Stimulated activated naive B cell treated with anti-CD40 and anti-IgM and Interleukin-4, amounts not matched to agents 10 μg/mL and 1 μg/mL and 100 μg/mL, for 72 hours (primary cell): ENCODE measurements around the gene EPN1.
"Not testable (repeated sequence)": the region's sequence is repeated elsewhere in the genome, so short reads cannot be mapped to it uniquely, and the experiment has no call there.

Experiments
- ATAC-seq, 2 donors: fragments of 150-1000 bp; cut with Tn5 transposase; replicated peaks; 2 replicates each; pipeline ENCODE4 v1.10.0; 2021; ENCODE audit warnings: moderate library complexity in 1 of 2
- DNase-seq: peaks from one replicate; pipeline ENCODE4 v3.0.0; 2021
- H3K27ac Mint-ChIP-seq: one replicate; pipeline ENCODE4 v1.8.0; 2022; ENCODE audit warnings: mild to moderate bottlenecking, mixed read lengths
- H3K27me3 Mint-ChIP-seq, 2 donors: one replicate each; pipeline ENCODE4 v1.8.0; 2022; ENCODE audit warnings: mixed read lengths in 2 of 2
- H3K36me3 Mint-ChIP-seq, 2 donors: one replicate each; pipeline ENCODE4 v1.8.0; 2022; ENCODE audit warnings: mixed read lengths in 2 of 2, mild to moderate bottlenecking in 1 of 2
- H3K4me1 Mint-ChIP-seq, 2 donors: one replicate each; pipeline ENCODE4 v1.8.0; 2022; ENCODE audit warnings: mixed read lengths in 2 of 2, mild to moderate bottlenecking in 1 of 2
- H3K4me3 Mint-ChIP-seq, 2 donors: one replicate each; pipeline ENCODE4 v1.8.0; 2022; ENCODE audit warnings: mild to moderate bottlenecking in 2 of 2, mixed read lengths in 2 of 2, moderate library complexity in 1 of 2
- H3K9me3 Mint-ChIP-seq, 2 donors: one replicate each; pipeline ENCODE4 v1.8.0; 2022; ENCODE audit warnings: mixed read lengths in 2 of 2, mild to moderate bottlenecking in 1 of 2

EPN1 gene

DNA sequence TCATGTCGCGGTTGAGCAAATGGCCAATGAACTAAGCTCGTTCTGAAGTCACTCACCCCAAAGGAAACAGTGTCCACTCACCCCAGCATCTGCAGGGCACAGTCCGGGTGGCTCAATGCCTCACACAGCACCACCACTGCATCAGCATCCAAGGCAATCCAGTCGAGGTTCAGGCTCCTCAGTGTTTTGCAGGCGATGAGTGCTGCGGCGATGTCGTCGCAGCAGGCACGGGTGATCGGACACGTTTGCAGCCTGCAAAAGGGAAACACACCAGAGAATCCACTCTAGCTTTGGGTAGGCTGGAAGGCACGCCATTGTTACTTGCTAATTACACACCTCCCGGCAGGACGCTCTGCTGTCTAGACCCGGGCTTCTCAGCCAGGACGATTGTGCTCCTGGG is 36.7 kb downstream of the EPN1 start:
- H3K27me3 Mint-ChIP-seq: peaks cover 6 to 10% of the 10 kb centered on the region in 2 donors
- H3K9me3 Mint-ChIP-seq: peaks cover 4 to 7% of the 10 kb centered on the region in 2 donors
- no peak overlapping the region for H3K4me3 Mint-ChIP-seq
- no peak overlapping the region for H3K27ac Mint-ChIP-seq
- no peak for ATAC-seq
- H3K4me1 Mint-ChIP-seq: peaks cover 4 to 6% of the 10 kb centered on the region in 2 donors
- no peaks in the 10 kb centered on the region for H3K36me3 Mint-ChIP-seq
- no peak for DNase-seq

DNA sequence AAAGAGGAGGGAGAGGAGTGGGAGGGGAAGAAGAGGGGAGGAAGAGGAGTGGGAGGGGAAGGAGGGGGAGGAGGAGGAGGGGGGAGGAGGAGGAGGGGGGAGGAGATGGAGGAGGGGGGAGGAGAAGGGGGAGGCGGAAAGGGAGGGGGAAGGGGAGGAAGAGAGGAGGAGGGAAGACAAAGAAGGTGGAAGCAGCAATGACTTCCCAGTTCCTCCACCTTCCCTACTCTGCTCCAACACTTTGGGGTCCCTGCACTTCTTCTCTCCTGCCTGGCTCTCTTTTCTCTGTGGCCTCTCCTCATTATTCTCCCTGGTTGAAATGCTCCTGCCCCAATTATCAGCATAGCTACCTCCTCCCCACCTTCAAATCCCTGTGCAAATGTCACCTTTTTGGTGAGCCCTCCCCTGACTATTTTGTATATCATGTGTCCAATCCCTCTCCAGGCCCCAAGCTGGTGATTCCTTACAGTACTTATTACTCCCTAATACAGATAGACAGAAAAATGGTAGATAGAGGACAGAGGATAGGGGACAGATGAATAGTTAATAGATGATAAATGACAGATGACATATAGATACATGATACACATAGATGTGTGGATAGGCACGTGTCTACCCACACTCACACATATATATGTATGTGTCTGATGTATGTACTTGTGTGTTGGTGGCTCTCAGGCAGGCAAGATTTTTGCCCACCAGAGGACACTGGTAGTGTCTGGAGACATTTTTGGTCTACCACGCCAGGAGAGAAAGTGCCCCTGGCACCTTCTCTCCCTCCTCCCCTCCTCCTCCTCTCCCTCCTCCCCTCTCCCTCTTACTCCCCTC is 38.0 kb downstream of the EPN1 start:
- no peak for DNase-seq
- Mint-ChIP-seq H3K27me3 (peaks cover 16 to 23% of the 10 kb centered on the region in 2 donors), H3K36me3 (no peaks in the 10 kb centered on the region), H3K4me1 (peaks cover 4 to 6% of the 10 kb centered on the region in 2 donors), H3K9me3 (peaks cover 4 to 7% of the 10 kb centered on the region in 2 donors), H3K27ac (peak overlapping the region; percentile 48), H3K4me3 (no peak overlapping the region)
- ATAC-seq: no peak

DNA sequence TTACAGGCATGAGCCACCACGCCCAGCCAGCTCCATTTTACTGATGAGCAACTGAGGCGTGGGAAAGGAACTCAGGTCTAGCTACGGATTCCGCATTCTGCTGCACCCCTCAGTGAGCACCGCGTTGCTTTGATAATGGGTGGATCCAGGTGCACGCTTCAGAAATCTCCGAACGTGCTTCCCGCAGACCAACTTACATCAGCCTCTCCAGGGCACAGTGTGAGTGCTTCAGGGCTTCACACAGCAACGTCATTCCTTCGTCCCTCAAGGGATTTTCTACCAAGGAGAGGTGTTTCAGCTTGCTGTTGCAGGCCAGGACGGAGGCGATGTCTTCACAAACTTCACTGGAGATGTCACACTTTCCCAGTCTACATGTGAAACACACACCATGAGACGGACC is 41.5 kb downstream of the EPN1 start:
- peaks cover 40 to 51% of the 10 kb centered on the region in 2 donors for H3K27me3 Mint-ChIP-seq
- H3K36me3 Mint-ChIP-seq: peaks cover 3% of the 10 kb centered on the region in 2 donors
- no peak overlapping the region for H3K4me3 Mint-ChIP-seq
- no peak overlapping the region for H3K27ac Mint-ChIP-seq
- no peak for DNase-seq
- no peak for ATAC-seq
- peaks cover 2 to 4% of the 10 kb centered on the region in 2 donors for H3K4me1 Mint-ChIP-seq
- H3K9me3 Mint-ChIP-seq: peaks cover 10 to 17% of the 10 kb centered on the region in 2 donors

DNA sequence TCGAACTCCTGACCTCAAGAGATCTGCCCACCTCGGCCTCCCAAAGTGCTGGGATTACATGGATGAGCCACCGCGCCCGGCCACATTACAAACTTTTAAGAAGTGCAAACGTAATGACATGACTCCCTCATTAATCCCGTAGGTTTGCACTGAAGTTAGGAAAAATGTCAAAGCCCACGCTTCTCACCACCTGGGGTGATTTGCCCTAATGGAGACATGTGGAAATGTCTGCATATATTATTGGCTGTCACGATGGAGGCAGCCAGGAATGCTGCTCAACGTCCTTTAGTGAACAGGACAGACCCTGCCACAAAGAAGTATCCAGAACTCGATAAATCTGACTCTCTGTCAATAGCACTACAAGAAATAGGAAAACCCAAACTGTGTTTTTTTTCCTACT is 42.2 kb downstream of the EPN1 start:
- DNase-seq (no peak), ATAC-seq (no peak)
- Mint-ChIP-seq H3K27ac (no peak overlapping the region), H3K36me3 (peaks cover 3 to 7% of the 10 kb centered on the region in 2 donors), H3K4me1 (peaks cover 2 to 4% of the 10 kb centered on the region in 2 donors), H3K4me3 (no peak overlapping the region), H3K27me3 (peaks cover 41 to 58% of the 10 kb centered on the region in 2 donors), H3K9me3 (peaks cover 16 to 25% of the 10 kb centered on the region in 2 donors)

DNA sequence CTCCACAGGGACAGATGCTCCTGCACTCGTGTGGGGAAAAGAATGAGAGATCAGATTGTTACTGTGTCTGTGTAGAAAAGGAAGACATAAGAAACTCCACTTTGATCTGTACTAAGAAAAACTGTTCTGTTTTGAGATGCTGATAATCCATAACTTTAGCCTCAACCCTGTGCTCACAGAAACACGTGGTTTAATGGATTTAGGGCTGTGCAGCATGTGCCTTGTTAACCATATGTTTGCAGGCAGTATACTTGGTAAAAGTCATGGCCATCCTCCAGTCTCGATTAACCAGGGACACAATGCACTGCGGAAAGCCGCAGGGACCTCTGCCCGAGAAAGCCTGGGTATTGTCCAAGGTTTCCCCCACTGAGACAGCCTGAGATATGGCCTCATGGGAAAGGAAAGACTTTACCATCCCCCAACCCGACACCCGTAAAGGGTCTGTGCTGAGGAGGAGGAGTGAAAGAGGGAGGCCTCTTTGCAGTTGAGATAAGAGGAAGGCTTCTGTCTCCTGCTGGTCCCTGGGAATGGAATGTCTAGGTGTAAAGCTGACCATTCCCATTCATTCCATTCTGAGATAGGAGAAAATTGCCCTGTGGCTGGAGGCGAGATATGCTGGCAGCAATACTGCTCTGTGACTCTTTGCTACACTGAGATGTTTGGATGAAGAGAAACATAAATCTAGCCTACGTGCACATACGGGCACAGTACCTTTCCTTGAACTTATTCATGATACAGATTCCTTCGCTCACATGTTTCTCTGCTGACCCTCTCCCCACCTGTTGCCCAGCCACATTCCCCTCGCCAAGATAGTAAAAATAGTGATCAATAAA is 43.1 kb downstream of the EPN1 start:
- not testable (repeated sequence) for H3K27ac Mint-ChIP-seq, H3K4me3 Mint-ChIP-seq, H3K36me3 Mint-ChIP-seq, DNase-seq, H3K4me1 Mint-ChIP-seq, ATAC-seq
- peaks cover 43 to 63% of the 10 kb centered on the region in 2 donors for H3K27me3 Mint-ChIP-seq
- H3K9me3 Mint-ChIP-seq: peaks cover 19 to 24% of the 10 kb centered on the region in 2 donors

DNA sequence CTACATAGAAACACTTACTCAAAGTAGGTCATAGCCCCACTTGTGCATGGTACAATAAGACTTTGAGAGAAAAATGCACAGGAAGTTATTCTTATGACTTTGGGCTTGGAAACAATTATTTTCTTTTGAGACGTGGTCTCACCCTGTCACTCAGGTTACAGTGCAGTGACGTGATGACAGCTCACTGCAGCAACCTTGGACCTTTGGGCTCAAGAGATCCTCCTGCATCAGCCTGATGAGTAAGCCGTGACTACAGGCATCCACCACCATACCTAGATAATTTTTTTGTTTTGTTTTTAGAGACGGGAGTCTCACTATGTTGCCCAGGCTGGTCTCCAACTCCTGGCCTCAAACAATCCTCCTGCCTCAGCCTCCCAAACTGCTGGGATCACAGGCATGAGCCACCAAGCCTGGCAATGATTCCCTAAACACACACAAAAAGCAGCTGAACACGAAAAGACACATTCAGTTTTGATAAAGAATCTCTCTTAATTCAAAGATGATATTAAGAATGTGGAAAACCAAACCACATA is 45.3 kb downstream of the EPN1 start:
- ATAC-seq (no peak), DNase-seq (no peak)
- Mint-ChIP-seq H3K27ac (no peak overlapping the region), H3K9me3 (peaks cover 17 to 22% of the 10 kb centered on the region in 2 donors), H3K27me3 (peaks cover 45 to 58% of the 10 kb centered on the region in 2 donors), H3K4me1 (no peaks in the 10 kb centered on the region), H3K36me3 (peaks cover 3 to 7% of the 10 kb centered on the region in 2 donors), H3K4me3 (no peak overlapping the region)

DNA sequence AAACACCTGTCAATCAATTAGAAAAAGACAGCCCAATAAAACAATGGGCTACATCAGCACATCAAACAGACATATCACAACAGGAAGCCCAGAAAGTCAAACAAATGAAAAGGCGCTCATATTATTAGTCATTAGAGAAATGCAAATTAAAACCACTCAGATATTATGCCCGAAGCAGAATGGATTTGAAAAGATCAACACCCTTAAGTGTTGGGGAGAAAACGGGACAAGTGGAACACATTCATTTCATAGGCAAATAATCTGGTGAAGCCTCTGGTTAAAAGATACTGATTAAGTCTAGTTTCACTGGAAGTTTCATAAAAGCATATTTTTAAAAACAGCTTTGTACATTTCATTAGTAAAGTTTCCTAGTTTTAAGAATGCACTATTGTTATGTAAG is 45.8 kb downstream of the EPN1 start:
- Mint-ChIP-seq H3K9me3 (peaks cover 17 to 22% of the 10 kb centered on the region in 2 donors), H3K27me3 (peaks cover 48 to 64% of the 10 kb centered on the region in 2 donors), H3K36me3 (peaks cover 3 to 7% of the 10 kb centered on the region in 2 donors), H3K4me3 (no peak overlapping the region), H3K27ac (no peak overlapping the region), H3K4me1 (no peaks in the 10 kb centered on the region)
- DNase-seq: no peak
- no peak for ATAC-seq

DNA sequence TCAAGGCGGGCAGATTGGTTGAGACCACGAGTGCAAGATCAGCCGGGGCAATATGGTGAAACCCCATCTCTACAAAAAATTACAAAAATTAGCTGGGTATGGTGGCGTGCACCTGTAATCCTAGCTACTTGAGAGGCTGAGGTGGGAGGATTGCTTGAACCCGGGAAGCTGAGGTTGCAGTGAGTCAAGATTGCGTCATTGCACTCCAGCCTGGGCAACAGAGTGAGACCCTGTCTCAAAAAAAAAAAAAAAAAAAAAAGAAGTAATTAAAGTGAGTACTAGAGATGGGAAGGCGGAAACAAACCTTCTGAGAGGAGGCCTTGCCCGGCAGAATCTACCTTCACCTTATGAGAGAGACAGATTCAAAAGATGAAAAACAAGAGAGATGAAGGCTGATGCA is 48.5 kb downstream of the EPN1 start:
- DNase-seq (no peak), ATAC-seq (no peak)
- H3K4me1 Mint-ChIP-seq: no peaks in the 10 kb centered on the region
- peaks cover 17 to 22% of the 10 kb centered on the region in 2 donors for H3K9me3 Mint-ChIP-seq
- peaks cover 37 to 41% of the 10 kb centered on the region in 2 donors for H3K27me3 Mint-ChIP-seq
- peaks cover 3 to 7% of the 10 kb centered on the region in 2 donors for H3K36me3 Mint-ChIP-seq
- no peak overlapping the region for H3K4me3 Mint-ChIP-seq
- no peak overlapping the region for H3K27ac Mint-ChIP-seq

DNA sequence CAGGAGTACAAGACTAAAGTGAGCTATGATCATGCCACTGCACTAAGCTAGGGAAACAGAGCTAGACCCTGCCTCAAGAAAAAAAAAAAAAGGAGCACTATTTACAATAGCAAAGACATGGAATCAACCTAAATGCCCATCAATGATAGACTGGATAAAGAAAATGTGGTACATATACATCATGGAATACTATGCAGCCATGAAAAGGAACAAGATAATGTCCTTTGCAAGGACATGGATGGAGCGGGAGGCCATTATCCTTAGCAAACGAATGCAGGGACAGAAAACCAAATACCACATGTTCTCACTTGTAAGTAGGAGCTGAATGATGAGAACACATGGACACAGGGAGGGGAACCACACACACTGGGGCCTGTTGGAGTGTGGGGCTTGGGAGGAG is 55.4 kb downstream of the EPN1 start:
- not testable (repeated sequence) for H3K4me3 Mint-ChIP-seq, H3K27me3 Mint-ChIP-seq, H3K27ac Mint-ChIP-seq, ATAC-seq, H3K9me3 Mint-ChIP-seq, H3K4me1 Mint-ChIP-seq, DNase-seq, H3K36me3 Mint-ChIP-seq

DNA sequence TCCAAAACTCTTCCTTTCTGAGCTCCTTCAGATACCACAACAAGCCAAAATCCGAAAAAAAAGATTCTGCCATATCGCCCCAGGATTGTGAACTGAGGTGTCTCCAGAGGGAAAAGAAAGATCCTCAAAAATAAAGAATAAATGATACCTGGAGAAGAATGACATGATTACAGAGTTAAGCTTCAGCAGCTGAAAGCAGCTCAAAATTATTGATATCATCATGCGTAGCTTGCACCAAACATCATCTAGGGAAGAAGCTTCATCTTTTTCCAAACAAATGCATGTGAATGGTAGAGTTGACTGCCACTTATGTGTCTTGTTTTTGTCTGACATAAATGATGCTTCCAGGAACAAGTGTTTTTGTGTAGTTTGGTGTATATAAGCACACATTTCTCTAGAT is 63.3 kb downstream of the EPN1 start, which contains the start of gene NLRP9:
Gene NLRP9 (minus strand): TSS at position 101 of the 400 bp plus-strand sequence. CDS start 28 bp downstream, at position 73.
- peaks cover 4 to 12% of the 10 kb centered on the region in 2 donors for H3K27me3 Mint-ChIP-seq
- no peak for ATAC-seq
- H3K36me3 Mint-ChIP-seq: no peaks in the 10 kb centered on the region
- DNase-seq: no peak
- H3K9me3 Mint-ChIP-seq: no peaks in the 10 kb centered on the region
- no peak within 1 kb of the TSS for H3K27ac Mint-ChIP-seq
- no peaks in the 10 kb centered on the region for H3K4me1 Mint-ChIP-seq
- no peak within 1 kb of the TSS for H3K4me3 Mint-ChIP-seq

DNA sequence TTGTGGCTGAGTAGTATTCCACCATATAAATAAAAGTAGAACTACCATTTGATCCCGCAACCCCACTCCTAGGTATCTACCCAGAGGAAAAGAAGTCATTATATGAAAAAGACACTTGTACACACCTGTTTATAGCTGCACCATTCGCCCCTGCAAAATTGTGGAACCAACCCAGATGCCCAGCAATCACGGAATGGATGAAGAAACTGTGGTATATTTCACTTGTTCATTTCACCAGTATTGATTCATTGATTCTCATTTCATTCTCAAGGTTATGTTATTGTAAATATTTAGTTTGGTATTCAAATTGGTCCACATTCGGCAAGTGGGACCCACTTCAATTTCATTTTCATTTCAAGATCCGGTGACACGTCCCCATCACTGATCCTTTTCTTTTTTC is 75.7 kb downstream of the EPN1 start:
- Mint-ChIP-seq H3K4me1 (no peaks in the 10 kb centered on the region), H3K27me3 (peaks cover 8 to 15% of the 10 kb centered on the region in 2 donors), H3K27ac (no peak overlapping the region), H3K36me3 (no peaks in the 10 kb centered on the region), H3K4me3 (no peak overlapping the region), H3K9me3 (no peaks in the 10 kb centered on the region)
- no peak for DNase-seq
- no peak for ATAC-seq

DNA sequence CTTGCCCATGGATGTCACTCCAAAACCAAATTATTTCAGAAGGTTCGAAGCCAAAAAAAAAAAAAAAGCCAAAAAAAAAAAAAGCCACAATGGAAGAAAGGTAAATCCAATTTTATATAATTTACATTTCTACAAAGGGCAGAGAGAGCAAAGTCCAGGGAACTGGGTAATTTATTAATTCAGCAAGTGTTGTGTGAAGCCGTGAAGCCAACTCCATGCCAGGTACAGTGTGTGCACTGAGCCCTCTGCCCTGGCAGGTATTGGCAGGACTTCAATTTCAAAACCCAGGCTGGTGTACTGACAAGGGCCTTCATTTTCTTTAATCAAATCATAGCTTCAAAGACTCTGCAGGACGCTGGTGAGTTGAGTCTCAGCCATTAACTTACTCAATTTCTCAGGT is 78.4 kb downstream of the EPN1 start:
- no peak for DNase-seq
- Mint-ChIP-seq H3K27me3 (peaks cover 17 to 26% of the 10 kb centered on the region in 2 donors), H3K36me3 (no peaks in the 10 kb centered on the region), H3K4me3 (no peak overlapping the region), H3K9me3 (peaks cover 0 to 4% of the 10 kb centered on the region in 2 donors), H3K4me1 (no peaks in the 10 kb centered on the region), H3K27ac (no peak overlapping the region)
- no peak for ATAC-seq

DNA sequence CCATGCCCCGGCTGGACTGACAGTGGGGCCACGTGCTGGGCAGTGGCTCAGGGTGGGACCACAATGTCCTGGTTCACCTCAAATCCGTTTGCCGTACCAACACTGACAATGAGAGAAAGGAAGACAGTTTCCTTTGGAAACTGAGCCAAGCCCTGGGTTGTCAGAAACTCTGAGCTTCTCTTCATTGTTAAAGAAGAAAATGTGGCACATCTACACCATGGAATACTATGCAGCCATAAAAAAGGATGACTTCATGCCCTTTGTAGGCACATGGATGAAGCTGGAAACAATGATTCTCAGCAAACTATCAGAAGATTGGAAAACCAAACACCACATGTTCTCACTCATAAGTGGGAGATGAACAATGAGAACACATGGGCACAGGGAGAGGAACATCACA is 81.8 kb downstream of the EPN1 start:
- not testable (repeated sequence) for H3K9me3 Mint-ChIP-seq, H3K4me3 Mint-ChIP-seq, DNase-seq, H3K4me1 Mint-ChIP-seq, H3K27ac Mint-ChIP-seq, ATAC-seq, H3K36me3 Mint-ChIP-seq
- peaks cover 22 to 33% of the 10 kb centered on the region in 2 donors for H3K27me3 Mint-ChIP-seq

DNA sequence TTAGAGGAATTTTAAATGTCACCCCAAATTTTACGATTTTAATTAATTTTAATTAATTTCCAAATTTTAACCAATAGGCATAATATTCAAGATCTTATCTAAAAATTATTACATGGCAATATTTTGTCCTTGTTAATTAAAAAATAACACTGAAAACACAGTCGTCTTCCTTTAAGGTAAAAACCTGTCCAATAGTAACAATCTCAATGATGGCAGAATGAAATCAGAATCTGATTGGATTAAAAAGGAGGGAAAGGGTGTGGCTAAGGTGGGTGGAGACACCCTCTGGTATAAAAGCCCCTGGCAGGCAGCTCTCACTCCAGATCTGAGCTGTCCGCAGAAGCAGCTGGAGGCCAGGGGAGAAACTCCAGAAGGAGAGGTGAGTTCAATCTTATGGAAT is 83.8 kb downstream of the EPN1 start, which contains the start of gene RFPL4A:
Gene RFPL4A (plus strand): TSS at position 301 of the 400 bp plus-strand sequence. CDS start 2,704 bp downstream, outside the sequence.
- not testable (repeated sequence) for H3K36me3 Mint-ChIP-seq, H3K9me3 Mint-ChIP-seq, H3K27ac Mint-ChIP-seq, H3K4me3 Mint-ChIP-seq, DNase-seq, ATAC-seq, H3K4me1 Mint-ChIP-seq
- peaks cover 18 to 24% of the 10 kb centered on the region in 2 donors for H3K27me3 Mint-ChIP-seq
